DMS153 treated with DMSO at 0.1 percent for 48 hours (cell line): ENCODE results near the gene PTPRA.
A peak's percentile ranks its signal among the peaks of the same experiment; 100 is the strongest.
"Not testable (repeated sequence)": the region's sequence is repeated elsewhere in the genome, so short reads cannot be mapped to it uniquely, and the experiment has no call there.

Experiments
- DNase-seq: peaks from one replicate; lab custom pipeline; 2025; ENCODE audit not compliant: unreplicated experiment; lab: John Stamatoyannopoulos, UW

The PTPRA gene

GRCh38 chr20:2873010-2873746 is at the start of gene PTPRA:
Gene PTPRA (plus strand): TSS chr20:2873481. CDS start chr20:2964278, 90,797 bp downstream.
- DNase-seq = peak; percentile 76

- DNase-seq = no peak
Observed at GRCh38 chr20:2825761-2826160, 47.5 kb upstream of the PTPRA start.

GRCh38 chr20:2826655-2827054 is 46.6 kb upstream of the PTPRA start:
- no peak for DNase-seq

- DNase-seq = no peak
Observed at GRCh38 chr20:2829376-2829775, 43.9 kb upstream of the PTPRA start.

GRCh38 chr20:2831206-2831605 is 42.1 kb upstream of the PTPRA start:
- not testable (repeated sequence) for DNase-seq

DNA sequence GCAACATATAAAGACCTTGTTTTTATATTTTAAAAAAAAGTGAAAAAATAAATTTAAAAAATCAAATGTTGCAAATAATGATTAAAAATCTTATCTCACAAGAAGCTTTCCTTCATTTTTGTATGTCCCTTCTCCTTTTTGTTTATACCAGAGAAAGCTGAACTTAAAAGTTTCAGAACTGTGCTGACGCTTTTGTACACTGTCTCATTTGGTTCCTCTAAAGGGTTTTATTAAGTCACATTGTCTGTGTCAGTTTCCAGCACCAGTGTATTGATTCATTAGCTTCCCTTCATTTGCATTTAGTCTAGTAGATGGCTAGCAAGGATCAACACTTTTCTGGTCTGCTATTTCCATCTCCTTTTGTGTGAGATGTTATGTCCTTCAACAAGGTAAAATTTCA is 39.5 kb upstream of the PTPRA start:
- DNase-seq = no peak

DNA sequence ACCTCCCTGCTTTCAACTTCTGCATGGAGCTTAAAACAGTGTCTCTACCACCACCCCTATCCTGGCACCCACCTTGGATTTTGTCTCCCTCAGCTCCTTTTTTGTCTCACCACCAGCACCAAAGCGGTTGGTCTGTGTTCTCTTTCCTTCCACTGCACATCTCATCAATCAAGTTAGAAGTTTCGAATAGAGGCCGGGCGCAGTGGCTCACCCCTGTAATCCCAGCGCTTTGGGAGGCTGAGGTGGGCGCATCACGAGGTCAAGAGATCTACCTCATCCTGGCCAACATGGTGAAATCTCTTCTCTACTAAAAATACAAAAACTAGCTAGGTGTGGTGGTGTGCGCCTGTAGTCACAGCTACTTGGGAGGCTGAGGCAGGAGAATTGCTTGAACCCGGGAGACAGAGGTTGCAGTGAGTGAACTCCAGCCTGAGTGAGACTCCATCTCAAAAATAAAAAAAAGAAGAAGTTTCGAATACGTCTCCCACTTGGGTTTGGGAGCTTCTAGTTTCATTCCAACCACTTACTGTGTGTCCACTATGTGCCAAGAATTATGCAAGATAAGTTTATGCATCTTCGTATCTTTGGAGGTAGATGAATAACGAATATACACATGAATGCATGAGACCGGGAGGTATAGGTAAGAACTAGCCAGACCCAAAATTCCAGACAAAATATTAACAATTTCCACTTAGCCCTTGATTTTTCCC is 38.7 kb upstream of the PTPRA start:
- DNase-seq = no peak

- no peak for DNase-seq
Observed at GRCh38 chr20:2835331-2835796, 37.9 kb upstream of the PTPRA start.

DNA sequence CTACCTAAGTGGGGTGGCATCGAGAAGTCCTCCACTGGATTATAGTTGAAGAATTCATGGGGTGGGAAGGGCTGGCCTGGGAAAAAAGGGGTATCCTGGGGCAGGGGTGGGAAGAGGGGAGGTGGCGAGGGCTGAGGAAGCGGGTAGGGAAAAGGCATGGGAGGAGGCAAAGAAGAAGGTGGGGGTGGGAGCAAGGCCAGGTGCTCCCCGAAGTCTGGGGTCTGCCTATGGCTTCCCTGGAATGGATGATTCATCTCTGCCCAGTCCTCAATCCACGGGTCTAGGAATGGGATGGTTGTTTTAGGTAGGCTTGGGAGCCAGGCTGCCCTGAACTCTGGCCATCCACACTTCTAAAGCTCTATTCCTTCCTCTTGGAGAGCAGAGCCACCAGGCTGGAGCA is 37.2 kb upstream of the PTPRA start:
- no peak for DNase-seq

DNA sequence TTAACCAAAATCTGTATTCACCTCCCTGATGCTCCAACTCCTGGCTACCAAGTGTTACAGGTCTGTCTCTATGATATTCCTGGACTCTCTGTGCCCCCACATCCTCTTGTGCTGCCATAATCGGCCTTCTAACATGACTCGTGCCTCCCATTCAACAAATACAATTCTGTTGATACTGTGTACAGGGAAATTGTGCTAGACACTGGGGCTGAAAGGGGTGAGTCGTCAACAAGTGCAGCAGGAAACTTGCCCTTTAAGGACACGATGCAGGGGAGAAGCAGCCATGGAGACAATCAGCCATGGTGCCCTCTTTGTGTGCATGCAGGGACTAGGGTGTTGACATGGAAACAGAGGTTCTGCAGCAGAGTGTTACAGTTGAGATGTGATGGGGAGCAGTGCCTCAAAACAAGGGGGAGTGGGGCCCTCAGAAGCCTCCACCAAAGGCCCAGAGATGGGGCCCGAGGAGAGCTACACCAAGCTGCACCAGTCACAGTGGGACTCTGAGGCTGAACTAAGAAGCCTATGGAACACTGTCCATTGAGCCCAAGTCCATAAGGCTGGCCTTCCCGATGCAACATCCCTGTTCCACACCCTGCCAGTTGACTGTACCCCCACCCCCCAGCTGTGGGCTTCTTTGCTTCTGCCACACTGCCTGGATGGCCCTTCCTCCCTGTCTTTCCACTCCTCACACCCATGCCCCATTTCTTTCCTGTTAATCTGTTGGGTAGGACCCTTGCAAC is 35.9 kb upstream of the PTPRA start:
- DNase-seq = no peak

DNA sequence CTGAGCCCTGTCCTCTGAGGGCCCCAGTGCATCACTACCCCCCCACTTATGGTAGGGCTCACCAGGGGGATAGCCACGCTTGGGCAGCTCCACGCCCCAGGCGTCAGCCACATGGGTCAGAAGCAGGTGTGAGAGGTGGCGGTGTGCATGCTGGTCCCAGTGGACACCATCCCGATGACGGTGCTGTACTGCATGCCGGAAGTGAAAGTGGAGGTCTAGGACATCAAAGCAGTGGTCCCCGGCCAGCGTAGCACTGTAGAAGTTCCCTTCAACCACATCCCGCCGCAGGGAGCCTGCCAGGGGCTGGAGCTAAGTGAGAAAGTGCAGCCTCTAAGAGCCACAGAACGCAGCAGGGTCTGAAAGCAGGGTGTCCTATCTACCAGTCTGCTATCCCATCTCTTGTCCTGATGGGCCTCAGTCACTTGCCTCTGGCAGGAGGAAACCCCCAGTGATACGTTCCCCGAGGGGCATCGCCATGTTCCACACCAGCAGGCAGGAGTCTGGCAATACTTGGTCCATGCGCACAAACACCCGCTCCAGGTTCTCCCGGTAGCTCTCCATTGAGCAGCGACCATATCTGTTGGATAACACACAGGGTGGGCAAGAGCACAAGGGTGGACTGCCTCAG is 35.0 kb upstream of the PTPRA start:
- DNase-seq = no peak

GRCh38 chr20:2838847-2839671 is 34.2 kb upstream of the PTPRA start:
- no peak for DNase-seq

DNA sequence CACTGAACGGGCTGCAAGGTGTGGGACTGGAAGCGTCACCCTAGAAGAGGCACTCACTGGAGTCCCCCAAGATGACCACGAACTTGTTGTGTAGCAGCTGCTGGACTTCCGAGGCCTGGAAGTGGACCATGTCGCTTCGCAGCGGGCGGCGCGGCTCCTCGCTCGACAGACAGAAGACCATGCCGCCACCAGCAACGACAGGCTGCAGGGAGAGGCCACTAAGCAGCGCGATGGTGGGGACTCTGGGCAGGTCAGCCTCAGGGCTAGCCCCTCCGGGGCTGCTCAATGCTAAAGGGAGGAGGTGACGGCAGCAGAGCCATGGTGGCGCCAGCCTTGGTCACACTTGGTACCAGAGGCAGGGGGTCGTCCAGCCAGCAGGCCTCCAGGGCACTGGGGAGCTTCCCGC is 33.5 kb upstream of the PTPRA start:
- DNase-seq = no peak

GRCh38 chr20:2840138-2840966 is 32.9 kb upstream of the PTPRA start, which contains the start of the genes PCED1A and VPS16:
Gene PCED1A (minus strand): TSS chr20:2840655. CDS start chr20:2839912, 743 bp downstream.
Gene VPS16 (plus strand): TSS chr20:2840745. CDS start chr20:2840775, 30 bp downstream.
- DNase-seq = peak; percentile 40

GRCh38 chr20:2840967-2841531 is 32.2 kb upstream of the PTPRA start:
- DNase-seq = no peak

DNA sequence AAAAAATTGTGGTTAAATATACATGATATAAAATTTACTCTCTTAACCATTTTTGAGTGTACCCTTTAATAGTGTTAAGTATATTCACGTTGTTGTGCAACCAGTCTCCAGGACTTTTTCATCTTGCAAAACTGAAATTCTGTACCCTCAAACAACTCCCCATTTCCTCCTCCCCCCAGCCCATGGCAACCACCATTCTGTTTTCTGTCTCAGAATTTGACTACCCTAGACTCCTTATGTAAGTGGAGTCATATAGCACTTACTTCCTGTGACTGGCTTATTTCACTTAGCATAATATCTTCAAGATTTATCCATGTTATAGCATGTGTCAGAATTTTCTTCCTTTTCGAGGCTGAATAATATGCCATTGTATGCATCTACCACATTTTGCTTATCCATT is 27.7 kb upstream of the PTPRA start:
- no peak for DNase-seq

DNA sequence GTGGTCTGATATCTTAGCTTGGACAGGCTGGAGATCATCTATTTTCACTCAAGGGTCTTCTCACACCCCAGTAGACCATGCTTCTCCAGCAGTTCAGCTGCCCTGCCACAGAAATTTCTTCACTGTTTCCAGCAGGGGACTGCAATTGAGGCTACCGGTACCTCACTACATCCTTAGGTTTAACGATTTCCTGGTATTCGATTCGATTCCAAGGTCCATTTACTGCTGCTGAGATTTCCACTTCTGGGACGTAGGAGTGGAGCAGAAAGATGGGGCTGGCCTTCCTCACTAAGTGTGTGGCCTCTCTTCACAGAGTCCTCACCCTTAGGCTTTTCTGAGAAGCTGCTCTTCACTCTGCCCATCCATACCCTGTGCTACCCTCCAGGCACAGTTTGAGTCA is 26.6 kb upstream of the PTPRA start:
- DNase-seq = no peak

DNA sequence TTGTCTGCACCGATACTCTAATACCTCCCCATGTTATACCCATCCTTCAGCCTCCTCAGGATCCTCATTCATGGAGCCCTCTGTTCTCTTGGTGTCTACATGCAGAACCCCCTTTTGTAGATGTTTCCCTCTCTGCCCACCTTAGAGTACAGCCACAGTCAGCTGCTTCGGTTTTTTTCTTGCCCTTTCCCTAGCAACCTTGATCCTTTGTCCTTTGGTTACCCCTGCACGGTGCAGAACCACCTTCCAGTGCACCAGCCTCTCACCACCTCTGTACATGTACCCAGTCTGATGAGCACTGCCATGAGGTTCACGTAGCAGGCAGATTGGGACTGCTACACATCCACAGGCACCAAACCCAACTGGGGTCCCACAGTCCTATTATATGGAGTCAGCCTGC is 25.5 kb upstream of the PTPRA start:
- DNase-seq = no peak

DNA sequence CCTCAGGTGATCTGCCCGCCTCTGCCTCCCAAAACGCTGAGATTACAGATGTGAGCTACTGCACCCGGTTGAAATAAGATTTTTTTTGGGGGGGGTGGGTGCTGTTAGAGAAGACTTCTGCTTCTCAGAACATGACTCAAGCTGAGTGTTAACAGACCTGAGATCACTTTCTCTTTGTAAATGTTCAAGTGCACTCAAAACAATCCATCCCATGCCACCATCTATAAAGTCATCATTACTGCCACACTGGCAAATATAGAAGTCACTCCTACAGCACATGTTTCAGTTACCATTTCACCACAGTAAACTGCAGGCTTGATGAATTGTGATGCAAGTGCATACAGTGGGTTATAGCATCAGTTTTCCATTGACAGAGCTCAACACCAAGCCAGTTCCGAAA is 23.8 kb upstream of the PTPRA start:
- DNase-seq = no peak
